Measurements from ENCODE around the gene ARL15. TPM values are rescaled to one million over a fixed set of nuclear protein-coding genes. Genes with fewer than 3 reads are reported as not detected.

The ARL15 gene
- total RNA-seq, 2 donors from 2014 or later, result 12.0 to 13.0 TPM

DNA sequence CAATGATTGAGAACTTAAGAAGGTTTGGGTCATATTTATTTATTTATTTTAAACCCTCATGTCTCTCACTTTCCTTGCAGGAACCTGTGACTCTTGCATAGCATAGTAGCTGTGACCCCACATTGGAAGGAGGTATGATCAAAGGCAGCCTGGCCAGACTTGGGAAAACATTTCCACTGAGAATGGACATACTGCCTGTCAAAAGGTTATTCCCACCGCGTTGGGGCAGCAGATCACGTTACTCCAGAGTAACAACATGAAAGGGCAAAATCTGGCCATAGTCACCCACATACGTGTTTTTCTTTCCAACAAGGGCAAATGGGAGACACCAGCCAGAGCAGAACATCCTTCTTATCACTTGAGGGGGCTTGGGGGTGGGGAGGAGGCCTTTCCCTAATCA, 95.7 kb downstream of the ARL15 start:
- Mint-ChIP-seq H3K27ac (no peak overlapping the region), H3K4me1 (ENCODE audit: low read depth in 2 of 2) (peaks cover 13 to 22% of the 10 kb centered on the region in 2 donors), H3K27me3 (no peaks in the 10 kb centered on the region), H3K36me3 (no peaks in the 10 kb centered on the region), H3K4me3 (no peak overlapping the region), H3K9me3 (no peaks in the 10 kb centered on the region)
- no peak for ATAC-seq
- DNase-seq (ENCODE audit: low spot score), result no peak

- ATAC-seq (no peak), DNase-seq (ENCODE audit: low spot score) (no peak)
- Mint-ChIP-seq H3K4me1 (ENCODE audit: low read depth in 2 of 2) (peaks cover 15 to 30% of the 10 kb centered on the region in 2 donors), H3K27ac (no peak overlapping the region), H3K36me3 (no peaks in the 10 kb centered on the region), H3K27me3 (no peaks in the 10 kb centered on the region), H3K9me3 (no peaks in the 10 kb centered on the region), H3K4me3 (no peak overlapping the region)
Observed at GRCh38 chr5:54212331-54212730, 98.0 kb downstream of the ARL15 start.

DNA sequence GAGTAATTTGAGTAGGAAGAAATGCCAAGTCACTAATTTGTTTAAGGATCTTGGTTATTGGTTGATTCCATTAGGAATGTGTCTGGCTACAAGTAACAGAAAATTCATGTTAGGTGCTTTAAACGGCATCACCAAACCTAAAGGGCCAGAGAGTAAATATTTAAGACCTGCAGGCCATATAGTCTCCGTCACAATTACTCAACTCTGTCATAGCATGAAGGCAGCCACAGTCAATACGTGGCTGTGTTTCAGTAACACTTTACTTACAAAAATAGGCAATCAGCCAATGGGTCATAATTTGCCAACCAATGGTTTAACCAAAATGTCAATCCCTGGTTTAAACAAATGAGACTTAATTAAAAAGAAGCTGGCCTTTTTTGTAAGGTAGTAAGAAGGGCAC, 98.5 kb downstream of the ARL15 start:
- H3K4me3 Mint-ChIP-seq, result no peak overlapping the region
- no peak overlapping the region for H3K27ac Mint-ChIP-seq
- H3K4me1 Mint-ChIP-seq (ENCODE audit: low read depth in 2 of 2), result peaks cover 19 to 35% of the 10 kb centered on the region in 2 donors
- ATAC-seq, result no peak
- H3K27me3 Mint-ChIP-seq, result no peaks in the 10 kb centered on the region
- H3K36me3 Mint-ChIP-seq, result no peaks in the 10 kb centered on the region
- no peaks in the 10 kb centered on the region for H3K9me3 Mint-ChIP-seq
- DNase-seq (ENCODE audit: low spot score), result no peak

- no peaks in the 10 kb centered on the region for H3K9me3 Mint-ChIP-seq
- no peak overlapping the region for H3K27ac Mint-ChIP-seq
- no peak overlapping the region for H3K4me3 Mint-ChIP-seq
- H3K4me1 Mint-ChIP-seq (ENCODE audit: low read depth in 2 of 2), result peaks cover 25 to 36% of the 10 kb centered on the region in 2 donors
- DNase-seq (ENCODE audit: low spot score) (no peak), ATAC-seq (no peak)
- H3K27me3 Mint-ChIP-seq, result no peaks in the 10 kb centered on the region
- no peaks in the 10 kb centered on the region for H3K36me3 Mint-ChIP-seq
Observed at GRCh38 chr5:54207566-54207965, 102.8 kb downstream of the ARL15 start.

- DNase-seq (ENCODE audit: low spot score) (no peak), ATAC-seq (no peak)
- Mint-ChIP-seq H3K36me3 (no peaks in the 10 kb centered on the region), H3K9me3 (no peaks in the 10 kb centered on the region), H3K27me3 (no peaks in the 10 kb centered on the region), H3K4me1 (ENCODE audit: low read depth in 2 of 2) (peaks cover 25 to 30% of the 10 kb centered on the region in 2 donors), H3K27ac (no peak overlapping the region), H3K4me3 (no peak overlapping the region)
Observed at GRCh38 chr5:54206580-54207229, 103.7 kb downstream of the ARL15 start.

DNA sequence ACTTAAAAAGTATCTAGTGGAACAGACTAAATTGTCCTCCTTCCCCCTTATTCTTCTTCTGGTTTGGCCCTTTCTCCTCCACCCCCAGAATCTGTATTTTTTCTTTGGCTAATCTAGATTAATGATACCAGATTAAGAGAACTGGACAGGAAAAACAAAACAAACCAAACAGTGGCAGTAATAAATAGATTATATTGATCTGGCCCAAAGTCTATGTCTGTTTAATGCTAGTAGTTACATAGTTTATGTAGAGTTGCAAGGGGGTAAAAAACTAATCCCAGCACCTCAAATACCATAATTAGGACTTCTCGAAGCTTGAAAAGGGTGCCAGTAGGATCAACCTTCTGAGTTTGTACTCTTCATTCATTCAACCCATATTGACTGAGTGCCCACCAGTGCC, 104.5 kb downstream of the ARL15 start:
- Mint-ChIP-seq H3K4me3 (no peak overlapping the region), H3K36me3 (no peaks in the 10 kb centered on the region), H3K9me3 (no peaks in the 10 kb centered on the region), H3K27ac (no peak overlapping the region), H3K27me3 (no peaks in the 10 kb centered on the region), H3K4me1 (ENCODE audit: low read depth in 2 of 2) (peaks cover 30 to 34% of the 10 kb centered on the region in 2 donors)
- DNase-seq (ENCODE audit: low spot score) (no peak), ATAC-seq (no peak)

DNA sequence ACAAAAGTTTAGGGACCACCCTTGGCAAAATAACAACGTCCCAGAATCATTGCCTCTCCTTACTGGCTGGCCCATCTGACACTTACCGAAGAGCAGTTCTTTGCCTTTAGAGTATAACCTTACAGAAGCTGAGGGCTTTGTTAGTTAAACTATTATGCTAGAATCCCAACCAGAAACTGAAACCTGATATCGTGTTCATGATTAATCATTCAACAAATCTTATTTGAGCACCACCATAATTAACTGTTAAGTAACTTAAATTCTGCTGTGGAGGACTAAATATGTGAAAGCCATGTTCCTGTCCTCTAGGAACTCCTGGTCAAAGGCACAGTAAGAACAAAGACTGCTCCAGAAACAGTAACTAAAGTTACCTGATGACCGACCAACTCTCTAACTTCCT, 104.9 kb downstream of the ARL15 start:
- Mint-ChIP-seq H3K27ac (no peak overlapping the region), H3K4me3 (no peak overlapping the region), H3K27me3 (no peaks in the 10 kb centered on the region), H3K36me3 (no peaks in the 10 kb centered on the region), H3K9me3 (no peaks in the 10 kb centered on the region), H3K4me1 (ENCODE audit: low read depth in 2 of 2) (peaks cover 32 to 34% of the 10 kb centered on the region in 2 donors)
- ATAC-seq (no peak), DNase-seq (ENCODE audit: low spot score) (no peak)

GRCh38 chr5:54197018-54197417, 113.4 kb downstream of the ARL15 start:
- ATAC-seq (no peak), DNase-seq (ENCODE audit: low spot score) (no peak)
- Mint-ChIP-seq H3K4me1 (ENCODE audit: low read depth in 2 of 2) (peaks cover 19 to 28% of the 10 kb centered on the region in 2 donors), H3K27me3 (no peaks in the 10 kb centered on the region), H3K36me3 (no peaks in the 10 kb centered on the region), H3K4me3 (no peak overlapping the region), H3K9me3 (no peaks in the 10 kb centered on the region), H3K27ac (no peak overlapping the region)

DNA sequence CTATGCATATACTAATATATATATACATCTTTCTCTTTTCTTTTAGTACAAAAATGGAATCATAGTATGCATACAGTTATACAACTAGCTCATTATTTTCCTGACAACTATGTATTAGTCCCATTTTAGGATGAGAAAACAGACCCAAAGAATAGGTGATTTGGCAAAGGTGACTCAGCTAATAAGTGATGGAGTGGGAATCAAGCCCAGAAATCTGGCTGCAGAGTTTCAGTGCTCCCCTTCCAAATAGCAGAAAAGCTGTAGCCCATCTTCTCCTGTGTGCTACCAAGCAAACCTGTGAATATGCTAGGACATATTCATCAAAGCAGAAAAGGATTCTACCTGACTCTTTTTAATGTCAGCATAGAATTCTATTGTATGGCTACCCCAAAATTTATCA, 114.7 kb downstream of the ARL15 start:
- ATAC-seq (no peak), DNase-seq (ENCODE audit: low spot score) (no peak)
- Mint-ChIP-seq H3K27ac (no peak overlapping the region), H3K4me3 (no peak overlapping the region), H3K36me3 (no peaks in the 10 kb centered on the region), H3K4me1 (ENCODE audit: low read depth in 2 of 2) (peaks cover 20 to 26% of the 10 kb centered on the region in 2 donors), H3K27me3 (no peaks in the 10 kb centered on the region), H3K9me3 (no peaks in the 10 kb centered on the region)

- no peak for DNase-seq (ENCODE audit: low spot score)
- Mint-ChIP-seq H3K27ac (no peak overlapping the region), H3K36me3 (no peaks in the 10 kb centered on the region), H3K9me3 (no peaks in the 10 kb centered on the region), H3K4me1 (ENCODE audit: low read depth in 2 of 2) (peaks cover 23 to 26% of the 10 kb centered on the region in 2 donors), H3K27me3 (no peaks in the 10 kb centered on the region), H3K4me3 (no peak overlapping the region)
- ATAC-seq, result no peak
Observed at GRCh38 chr5:54194318-54194717, 116.1 kb downstream of the ARL15 start.

DNA sequence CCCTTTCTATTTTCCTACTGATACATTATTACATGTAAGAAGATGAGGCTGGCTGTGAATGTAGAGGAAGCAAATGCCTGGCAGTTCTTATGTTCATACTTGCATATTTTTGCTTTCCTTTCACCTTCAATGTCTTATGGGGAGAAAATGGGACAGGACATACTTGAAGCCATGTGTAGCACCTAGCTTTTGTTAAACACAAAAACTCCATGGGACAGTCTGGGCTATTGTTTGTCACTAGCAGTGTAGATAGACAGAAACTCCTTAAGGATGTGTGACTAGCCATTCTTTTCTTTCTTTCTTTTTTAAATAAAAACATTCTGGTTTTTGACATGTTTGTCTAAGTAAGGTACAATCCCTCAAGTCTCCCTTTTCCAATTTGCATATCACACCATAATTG, 122.7 kb downstream of the ARL15 start:
- DNase-seq (ENCODE audit: low spot score) (no peak), ATAC-seq (peak in 1 of 2 donors; percentile 15)
- H3K4me1 Mint-ChIP-seq (ENCODE audit: low read depth in 2 of 2), result peaks cover 20 to 23% of the 10 kb centered on the region in 2 donors
- H3K27ac Mint-ChIP-seq, result peak overlapping the region in 1 of 2 donors; percentile 86
- no peak overlapping the region for H3K4me3 Mint-ChIP-seq
- no peaks in the 10 kb centered on the region for H3K9me3 Mint-ChIP-seq
- H3K36me3 Mint-ChIP-seq, result no peaks in the 10 kb centered on the region
- no peaks in the 10 kb centered on the region for H3K27me3 Mint-ChIP-seq

GRCh38 chr5:54186912-54187445, 123.4 kb downstream of the ARL15 start:
- DNase-seq (ENCODE audit: low spot score), result no peak
- Mint-ChIP-seq H3K9me3 (no peaks in the 10 kb centered on the region), H3K27ac (peak overlapping the region in 1 of 2 donors; percentile 39), H3K36me3 (no peaks in the 10 kb centered on the region), H3K27me3 (no peaks in the 10 kb centered on the region), H3K4me1 (ENCODE audit: low read depth in 2 of 2) (peaks cover 20 to 22% of the 10 kb centered on the region in 2 donors), H3K4me3 (no peak overlapping the region)
- ATAC-seq, result no peak

- no peaks in the 10 kb centered on the region for H3K9me3 Mint-ChIP-seq
- H3K27ac Mint-ChIP-seq, result no peak overlapping the region
- H3K4me3 Mint-ChIP-seq, result no peak overlapping the region
- no peaks in the 10 kb centered on the region for H3K27me3 Mint-ChIP-seq
- H3K4me1 Mint-ChIP-seq (ENCODE audit: low read depth in 2 of 2), result peaks cover 14 to 16% of the 10 kb centered on the region in 2 donors
- DNase-seq (ENCODE audit: low spot score), result no peak
- ATAC-seq, result no peak
- H3K36me3 Mint-ChIP-seq, result no peaks in the 10 kb centered on the region
Observed at GRCh38 chr5:54186108-54186507, 124.3 kb downstream of the ARL15 start.

DNA sequence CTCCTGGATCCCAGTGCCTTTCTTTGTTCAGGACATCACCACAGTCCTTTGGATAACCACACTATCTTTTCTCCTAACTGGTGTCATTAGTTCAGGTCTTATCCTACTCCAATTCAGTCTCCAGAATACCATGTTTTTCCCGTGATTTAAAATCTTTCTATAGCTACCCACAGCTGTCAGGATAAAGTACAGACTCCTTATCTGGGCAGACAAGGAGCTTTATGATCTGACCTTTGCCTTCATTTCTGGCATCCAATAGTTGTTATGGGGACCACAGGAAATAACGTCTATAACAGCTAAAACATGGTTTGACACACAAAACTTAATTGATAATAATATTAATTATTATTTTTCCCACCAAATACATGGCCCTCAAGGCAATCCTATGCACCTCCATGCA, 125.6 kb downstream of the ARL15 start:
- H3K36me3 Mint-ChIP-seq, result no peaks in the 10 kb centered on the region
- no peaks in the 10 kb centered on the region for H3K27me3 Mint-ChIP-seq
- H3K27ac Mint-ChIP-seq, result no peak overlapping the region
- peaks cover 12 to 14% of the 10 kb centered on the region in 2 donors for H3K4me1 Mint-ChIP-seq (ENCODE audit: low read depth in 2 of 2)
- DNase-seq (ENCODE audit: low spot score) (no peak), ATAC-seq (no peak)
- H3K4me3 Mint-ChIP-seq, result no peak overlapping the region
- H3K9me3 Mint-ChIP-seq, result no peaks in the 10 kb centered on the region

DNA sequence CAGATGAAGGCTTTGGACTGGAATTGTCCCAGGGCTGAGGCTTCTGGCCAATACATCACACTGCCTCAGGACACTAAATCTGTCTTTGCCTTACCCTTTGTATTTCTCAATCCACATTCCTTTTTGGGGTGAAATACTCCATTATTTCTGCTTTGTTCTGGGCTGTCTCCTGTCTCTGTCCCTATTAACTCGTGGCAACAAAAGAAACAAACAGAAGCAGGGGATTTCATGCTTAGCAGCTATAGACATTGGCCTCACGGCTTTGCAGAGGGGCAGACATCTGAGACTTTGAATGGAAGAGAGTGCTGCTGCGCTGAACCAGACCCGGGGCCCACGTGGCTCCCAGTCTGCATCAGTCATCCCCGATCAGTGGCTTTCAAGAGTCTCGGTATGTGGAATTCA, 129.7 kb downstream of the ARL15 start:
- no peak for DNase-seq (ENCODE audit: low spot score)
- no peaks in the 10 kb centered on the region for H3K36me3 Mint-ChIP-seq
- no peaks in the 10 kb centered on the region for H3K27me3 Mint-ChIP-seq
- no peaks in the 10 kb centered on the region for H3K9me3 Mint-ChIP-seq
- H3K4me1 Mint-ChIP-seq (ENCODE audit: low read depth in 2 of 2), result peaks cover 18 to 27% of the 10 kb centered on the region in 2 donors
- H3K27ac Mint-ChIP-seq, result no peak overlapping the region
- H3K4me3 Mint-ChIP-seq, result no peak overlapping the region
- no peak for ATAC-seq
